BE2C (cell line): Measurements from ENCODE around the gene ABI3BP.
A peak's percentile ranks its signal among the peaks of the same experiment; 100 is the strongest.

Source experiments
- DNase-seq: peaks from one replicate; pipeline ENCODE4 v3.0.0-alpha.2; 2020
- H3K27me3 ChIP-seq: fragments of 250-450 bp; sonication (Bioruptor Pico); 2 replicates; pipeline ENCODE4 v1.5.1; 2020; ENCODE audit warnings: mild to moderate bottlenecking
- H3K36me3 ChIP-seq: fragments of 250-450 bp; sonication (Bioruptor Pico); 2 replicates; pipeline ENCODE4 v1.5.1; 2020; ENCODE audit warnings: mild to moderate bottlenecking
- H3K4me1 ChIP-seq: fragments of 250-450 bp; sonication (Bioruptor Pico); 2 replicates; pipeline ENCODE4 v1.5.1; 2020
- H3K4me3 ChIP-seq: 2 replicates; pipeline ENCODE4 v1.5.1; 2011; ENCODE audit warnings: low read depth, low read length
- H3K9me3 ChIP-seq: fragments of 250-450 bp; sonication (Bioruptor Pico); 2 replicates; pipeline ENCODE4 v1.5.1; 2020
- CTCF ChIP-seq: IDR thresholded peaks from 2 replicates; pipeline ENCODE4 v1.5.1; 2012; ENCODE audit warnings: mild to moderate bottlenecking, low read depth, low read length

The ABI3BP gene

GRCh38 chr3:100708989-100709841, 284.0 kb downstream of the ABI3BP start, which contains the start of gene TFG:
Gene TFG (plus strand): TSS chr3:100709494. CDS start chr3:100713686, 4,192 bp downstream.
- peak; percentile 98 for DNase-seq
- no peaks in the 10 kb centered on the region for H3K27me3 ChIP-seq
- peak within 1 kb of the TSS; percentile 80 for H3K4me3 ChIP-seq
- peaks cover 3% of the 10 kb centered on the region for H3K4me1 ChIP-seq
- H3K36me3 ChIP-seq: peaks cover 17% of the 10 kb centered on the region
- TF ChIP-seq CTCF: no peak
- H3K9me3 ChIP-seq: no peaks in the 10 kb centered on the region

GRCh38 chr3:100708644-100708988, 284.6 kb downstream of the ABI3BP start:
- no peaks in the 10 kb centered on the region for H3K27me3 ChIP-seq
- no peaks in the 10 kb centered on the region for H3K9me3 ChIP-seq
- no peak for DNase-seq
- peak overlapping the region; percentile 80 for H3K4me3 ChIP-seq
- H3K4me1 ChIP-seq: peaks cover 3% of the 10 kb centered on the region
- TF ChIP-seq CTCF: no peak
- H3K36me3 ChIP-seq: peaks cover 13% of the 10 kb centered on the region

GRCh38 chr3:100706365-100706764, 286.9 kb downstream of the ABI3BP start:
- no peak for DNase-seq
- Histone ChIP-seq H3K9me3 (no peaks in the 10 kb centered on the region), H3K4me1 (peaks cover 3% of the 10 kb centered on the region), H3K27me3 (no peaks in the 10 kb centered on the region), H3K4me3 (no peak overlapping the region), H3K36me3 (peaks cover under 1% of the 10 kb centered on the region)
- no peak for TF ChIP-seq CTCF

- H3K4me3 ChIP-seq: no peak overlapping the region
- H3K4me1 ChIP-seq: peaks cover 3% of the 10 kb centered on the region
- no peaks in the 10 kb centered on the region for H3K36me3 ChIP-seq
- TF ChIP-seq CTCF: no peak
- no peaks in the 10 kb centered on the region for H3K9me3 ChIP-seq
- no peaks in the 10 kb centered on the region; the same call in 1 of the 2 replicates for H3K27me3 ChIP-seq
- DNase-seq: no peak
These were observed 289.4 kb downstream of the ABI3BP start for GRCh38 chr3:100703865-100704264.

- no peak for TF ChIP-seq CTCF
- H3K4me3 ChIP-seq: no peak overlapping the region
These were observed 290.3 kb downstream of the ABI3BP start for GRCh38 chr3:100702980-100703345.

More at GRCh38 chr3:100702980-100703345, 290.3 kb downstream of the ABI3BP start:
- H3K36me3 ChIP-seq: no peaks in the 10 kb centered on the region
- H3K9me3 ChIP-seq: no peaks in the 10 kb centered on the region
- H3K27me3 ChIP-seq: no peaks in the 10 kb centered on the region; the same call in 1 of the 2 replicates
- no peaks in the 10 kb centered on the region for H3K4me1 ChIP-seq
- no peak for DNase-seq
